ENCODE data around the gene MOCOS.

DNA sequence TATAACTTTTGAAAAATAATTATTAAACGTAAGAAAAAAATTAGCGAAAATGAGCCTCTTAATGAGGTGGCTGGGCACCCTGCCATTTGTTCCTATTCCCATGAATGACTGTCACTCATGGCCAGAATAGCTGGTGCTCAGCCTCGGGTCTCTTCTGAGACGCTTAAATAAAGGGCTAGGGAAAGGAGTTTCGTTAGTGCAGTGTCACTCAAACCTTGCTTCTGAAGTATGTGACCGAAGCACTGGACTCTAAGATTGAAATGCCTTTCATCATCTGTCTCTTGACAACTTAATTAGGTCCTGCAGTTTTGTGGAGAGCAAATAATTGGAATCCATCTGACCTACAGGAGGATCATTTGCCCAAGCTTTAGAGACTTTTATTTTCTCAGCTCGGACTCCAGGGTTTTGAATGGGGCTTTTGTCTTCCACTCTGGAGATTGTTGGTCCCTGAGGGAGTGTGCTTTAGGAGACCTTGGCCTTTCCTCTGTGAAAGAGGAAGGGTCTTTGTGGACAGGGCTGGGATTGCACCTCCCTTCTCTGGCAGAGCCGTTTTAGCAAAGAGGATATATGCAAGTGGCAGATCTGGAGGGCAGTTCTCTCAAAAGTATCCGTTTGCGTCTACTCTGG lies 67.9 kb downstream of the MOCOS start:
- TF ChIP-seq TEAD4 (IDR thresholded peaks at IDR 0.05; ENCODE audit: low read depth, low read length) (no peak), CTCF (IDR thresholded peaks at IDR 0.05; ENCODE audit: control extremely low read depth in 1 of 3, insufficient read depth in 1 of 3, low read depth in 1 of 3, low read length in 3 of 3) (no peak)

All from H1 (cell line).